Keratinocyte (primary cell): Measurements from ENCODE around the gene RFPL1.
"Not testable (repeated sequence)": the region's sequence is repeated elsewhere in the genome, so short reads cannot be mapped to it uniquely, and the experiment has no call there.

ENCODE experiments used
- CTCF ChIP-seq, 3 experiments: IDR thresholded peaks in 1 of 3; conservative IDR thresholded peaks in 1 of 3; optimal IDR thresholded peaks in 1 of 3; 2 replicates in 2 of 3; 3 replicates in 1 of 3; pipeline versions ENCODE3 to v1.5.1; 2011; ENCODE audit warnings: low read length in 3 of 3, mild to moderate bottlenecking in 3 of 3, moderate library complexity in 2 of 3, control low read depth in 1 of 3, inconsistent platforms in 1 of 3; ENCODE audit not compliant: insufficient read depth in 2 of 3; ENCODE audit errors: extremely low read depth in 1 of 3
- EZH2 ChIP-seq: IDR thresholded peaks from one replicate; pipeline ENCODE4 v1.6.1; 2012; ENCODE audit warnings: inconsistent platforms, mild to moderate bottlenecking, low read length, moderate library complexity

- TF ChIP-seq EZH2; CTCF (optimal IDR thresholded peaks at IDR 0.05 in 1 of 3, IDR thresholded peaks at IDR 0.05 in 1 of 3, conservative IDR thresholded peaks at IDR 0.05 in 1 of 3; ENCODE audit: extremely low read depth in 1 of 3, insufficient read depth in 2 of 3, low read length in 3 of 3): not testable (repeated sequence)
These were observed 23.3 kb upstream of the RFPL1 start for GRCh38 chr22:29414951-29415591.
